ENCODE results near the gene SERPINE1.
"Not testable (repeated sequence)": the region's sequence is repeated elsewhere in the genome, so short reads cannot be mapped to it uniquely, and the experiment has no call there.

The SERPINE1 gene

DNA sequence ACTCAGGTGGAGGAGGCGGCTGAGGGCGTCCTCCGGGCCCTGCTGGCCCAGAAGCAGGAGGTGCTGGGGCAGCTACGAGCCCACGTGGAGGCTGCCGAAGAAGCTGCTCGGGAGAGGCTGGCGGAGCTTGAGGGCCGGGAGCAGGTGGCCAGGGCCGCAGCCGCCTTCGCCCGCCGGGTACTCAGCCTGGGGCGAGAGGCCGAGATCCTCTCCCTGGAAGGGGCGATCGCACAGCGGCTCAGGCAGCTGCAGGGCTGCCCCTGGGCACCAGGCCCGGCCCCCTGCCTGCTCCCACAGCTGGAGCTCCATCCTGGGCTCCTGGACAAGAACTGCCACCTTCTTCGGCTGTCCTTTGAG lies 38.9 kb upstream of the SERPINE1 start:
- TF ChIP-seq, protein P1, sequence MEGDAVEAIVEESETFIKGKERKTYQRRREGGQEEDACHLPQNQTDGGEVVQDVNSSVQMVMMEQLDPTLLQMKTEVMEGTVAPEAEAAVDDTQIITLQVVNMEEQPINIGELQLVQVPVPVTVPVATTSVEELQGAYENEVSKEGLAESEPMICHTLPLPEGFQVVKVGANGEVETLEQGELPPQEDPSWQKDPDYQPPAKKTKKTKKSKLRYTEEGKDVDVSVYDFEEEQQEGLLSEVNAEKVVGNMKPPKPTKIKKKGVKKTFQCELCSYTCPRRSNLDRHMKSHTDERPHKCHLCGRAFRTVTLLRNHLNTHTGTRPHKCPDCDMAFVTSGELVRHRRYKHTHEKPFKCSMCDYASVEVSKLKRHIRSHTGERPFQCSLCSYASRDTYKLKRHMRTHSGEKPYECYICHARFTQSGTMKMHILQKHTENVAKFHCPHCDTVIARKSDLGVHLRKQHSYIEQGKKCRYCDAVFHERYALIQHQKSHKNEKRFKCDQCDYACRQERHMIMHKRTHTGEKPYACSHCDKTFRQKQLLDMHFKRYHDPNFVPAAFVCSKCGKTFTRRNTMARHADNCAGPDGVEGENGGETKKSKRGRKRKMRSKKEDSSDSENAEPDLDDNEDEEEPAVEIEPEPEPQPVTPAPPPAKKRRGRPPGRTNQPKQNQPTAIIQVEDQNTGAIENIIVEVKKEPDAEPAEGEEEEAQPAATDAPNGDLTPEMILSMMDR (IDR thresholded peaks at IDR 0.05; ENCODE audit: low read depth, low read length), result no peak

DNA sequence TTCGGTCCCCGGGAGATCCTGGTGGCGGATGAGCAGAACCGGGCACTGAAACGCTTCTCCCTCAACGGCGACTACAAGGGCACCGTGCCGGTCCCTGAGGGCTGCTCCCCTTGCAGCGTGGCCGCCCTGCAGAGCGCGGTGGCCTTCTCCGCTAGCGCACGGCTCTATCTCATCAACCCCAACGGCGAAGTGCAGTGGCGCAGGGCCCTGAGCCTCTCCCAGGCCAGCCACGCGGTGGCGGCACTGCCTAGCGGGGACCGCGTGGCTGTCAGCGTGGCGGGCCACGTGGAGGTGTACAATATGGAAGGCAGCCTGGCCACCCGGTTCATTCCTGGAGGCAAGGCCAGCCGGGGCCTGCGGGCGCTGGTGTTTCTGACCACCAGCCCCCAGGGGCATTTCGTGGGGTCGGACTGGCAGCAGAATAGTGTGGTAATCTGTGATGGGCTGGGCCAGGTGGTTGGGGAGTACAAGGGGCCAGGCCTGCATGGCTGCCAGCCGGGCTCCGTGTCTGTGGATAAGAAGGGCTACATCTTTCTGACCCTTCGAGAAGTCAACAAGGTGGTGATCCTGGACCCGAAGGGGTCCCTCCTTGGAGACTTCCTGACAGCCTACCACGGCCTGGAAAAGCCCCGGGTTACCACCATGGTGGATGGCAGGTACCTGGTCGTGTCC lies 37.9 kb upstream of the SERPINE1 start:
- TF ChIP-seq, protein P1 (IDR thresholded peaks at IDR 0.05; ENCODE audit: low read depth, low read length), result no peak
- DNase-seq (ENCODE audit: extremely low read depth, low read depth), result no peak

More for the DNA sequence above, 38.9 kb upstream of the SERPINE1 start:
- DNase-seq (ENCODE audit: extremely low read depth, low read depth), result no peak

DNA sequence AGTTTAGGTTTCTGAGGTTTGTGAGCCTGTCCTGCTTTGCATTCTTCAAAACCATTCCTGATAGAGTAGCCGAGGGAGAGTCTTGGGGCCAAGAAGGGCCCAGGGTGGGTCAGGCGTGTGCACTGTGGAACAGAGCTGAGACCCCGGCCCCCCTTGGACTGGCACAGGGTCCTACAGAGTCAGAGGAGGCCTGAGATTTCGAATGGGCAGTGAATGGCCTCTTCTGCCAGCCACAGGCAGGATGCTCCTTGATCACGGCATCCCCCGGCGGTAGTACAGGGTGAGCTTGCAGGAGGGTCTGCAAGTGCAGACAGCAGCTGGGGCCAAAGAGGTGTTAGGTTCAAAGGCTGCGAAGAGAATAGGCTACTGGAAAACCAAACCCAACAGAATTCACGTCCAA lies 37.0 kb upstream of the SERPINE1 start:
- no peak for DNase-seq (ENCODE audit: extremely low read depth, low read depth)
- TF ChIP-seq, protein P1 (IDR thresholded peaks at IDR 0.05; ENCODE audit: low read depth, low read length), result no peak

DNA sequence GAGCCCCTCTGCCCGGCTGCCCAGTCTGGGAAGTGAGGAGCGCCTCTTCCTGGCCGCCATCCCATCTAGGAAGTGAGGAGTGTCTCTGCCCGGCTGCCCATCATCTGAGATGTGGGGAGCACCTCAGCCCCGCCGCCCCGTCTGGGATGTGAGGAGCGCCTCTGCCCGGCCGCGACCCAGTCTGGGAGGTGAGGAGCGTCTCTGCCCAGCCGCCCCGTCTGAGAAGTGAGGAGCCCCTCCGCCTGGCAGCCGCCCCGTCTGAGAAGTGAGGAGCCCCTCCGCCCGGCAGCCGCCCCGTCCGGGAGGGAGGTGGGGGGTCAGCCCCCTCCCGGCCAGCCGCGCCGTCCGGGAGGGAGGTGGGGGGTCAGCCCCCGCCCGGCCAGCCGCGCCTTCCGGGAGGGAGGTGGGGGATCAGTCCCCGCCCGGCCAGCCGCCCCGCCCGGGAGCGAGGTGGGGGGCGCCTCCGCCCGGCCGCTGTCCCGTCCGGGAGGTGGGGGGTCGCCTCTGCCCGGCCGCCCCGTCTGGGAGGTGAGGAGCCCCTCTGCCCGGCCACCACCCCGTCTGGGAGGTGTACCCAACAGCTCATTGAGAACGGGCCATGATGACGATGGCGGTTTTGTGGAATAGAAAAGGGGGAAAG lies 34.5 kb upstream of the SERPINE1 start:
- not testable (repeated sequence) for DNase-seq (ENCODE audit: extremely low read depth, low read depth)

DNA sequence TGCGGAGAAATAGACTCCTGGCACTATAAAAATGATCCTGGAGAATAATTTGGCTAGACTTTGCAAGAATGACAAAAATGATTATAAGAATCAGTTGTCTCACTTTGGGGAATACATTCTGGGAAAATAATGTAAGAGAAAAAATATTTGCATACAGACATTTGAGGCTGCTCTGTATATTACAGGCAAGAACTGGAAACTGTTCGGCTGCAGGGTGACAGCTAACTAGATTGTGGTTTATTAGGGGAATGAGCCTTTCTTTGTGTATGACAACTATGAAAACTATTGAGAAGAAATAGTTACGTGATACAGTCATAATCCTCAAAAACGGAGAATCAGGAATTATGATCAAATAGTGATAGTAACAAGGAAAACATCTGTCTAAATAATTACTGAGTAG lies 33.0 kb upstream of the SERPINE1 start:
- TF ChIP-seq, protein P1 (IDR thresholded peaks at IDR 0.05; ENCODE audit: low read depth, low read length), result no peak
- DNase-seq (ENCODE audit: extremely low read depth, low read depth), result no peak

DNA sequence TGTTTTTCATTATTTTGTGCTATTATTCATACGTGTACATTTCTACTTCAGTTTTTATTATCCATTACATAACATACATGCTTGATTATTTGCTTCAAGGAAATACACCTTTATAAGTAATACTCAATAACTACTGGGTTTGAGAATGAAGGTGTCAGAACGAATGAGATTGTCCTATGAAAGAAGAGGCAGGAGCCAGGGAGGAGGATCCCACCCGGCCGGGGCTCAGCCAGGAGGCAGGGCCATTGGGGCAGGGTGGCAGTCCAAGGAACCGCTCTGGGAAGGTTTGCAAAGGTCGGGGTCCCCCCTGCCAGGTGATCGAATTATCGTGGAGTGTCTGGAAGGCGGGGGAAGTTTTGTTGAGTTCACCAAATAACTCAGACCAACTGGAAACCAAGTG lies 32.5 kb upstream of the SERPINE1 start:
- TF ChIP-seq, protein P1 (IDR thresholded peaks at IDR 0.05; ENCODE audit: low read depth, low read length), result no peak
- DNase-seq (ENCODE audit: extremely low read depth, low read depth), result no peak

DNA sequence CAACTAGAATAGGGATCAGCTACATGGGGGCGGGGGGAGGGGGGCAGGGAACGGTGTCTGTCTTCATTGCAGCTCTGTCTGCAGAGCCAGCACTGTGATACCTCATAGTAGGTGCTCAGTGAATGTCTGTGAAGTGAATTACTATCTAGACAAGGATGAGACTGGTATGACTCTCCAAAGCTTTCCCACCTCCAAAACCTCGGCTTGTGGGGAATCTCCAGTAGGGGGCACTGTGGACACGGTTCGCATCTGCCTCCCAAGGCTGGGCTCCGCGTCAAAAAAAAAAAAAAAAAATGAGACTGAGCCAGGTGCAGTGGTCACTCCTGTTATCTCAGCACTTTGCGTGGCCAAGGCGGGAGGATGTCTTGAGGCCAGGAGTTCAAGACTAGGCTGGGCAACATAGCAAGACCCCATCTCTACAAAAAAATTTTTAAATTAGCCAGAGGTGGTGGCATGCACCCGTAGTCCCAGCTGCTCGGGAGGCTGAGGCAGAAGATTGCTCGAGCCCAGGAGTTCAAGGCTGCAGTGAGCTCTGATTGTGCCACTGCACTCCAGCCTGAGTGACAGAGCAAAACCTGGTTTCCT lies 32.0 kb upstream of the SERPINE1 start:
- TF ChIP-seq, protein P1 (IDR thresholded peaks at IDR 0.05; ENCODE audit: low read depth, low read length), result peak; percentile 74
- DNase-seq (ENCODE audit: extremely low read depth, low read depth), result no peak

All from AG09319 (cell line).